Measurements from ENCODE around the gene BMP6.

DNA sequence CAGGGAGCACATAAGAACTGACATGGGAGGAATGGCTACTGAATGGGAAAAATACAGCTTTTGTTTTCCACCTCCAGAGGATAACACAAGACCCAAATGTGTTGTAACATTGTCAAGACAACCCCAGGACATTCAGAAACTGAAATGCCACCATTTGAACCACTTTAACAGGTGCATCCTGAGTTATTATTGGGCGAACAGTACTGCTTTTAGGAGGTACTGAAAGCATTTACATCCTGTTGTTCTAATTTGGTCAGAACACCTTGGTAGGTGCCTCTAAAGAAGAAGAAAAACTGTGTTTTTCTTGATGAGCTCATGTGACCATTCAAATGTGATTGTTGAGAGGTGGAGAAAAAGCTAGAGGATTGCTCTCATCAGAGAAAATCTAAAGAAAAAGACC is 191.1 kb downstream of the BMP6 start:
- TF ChIP-seq EZH2 (optimal IDR thresholded peaks at IDR 0.05; ENCODE audit: low read depth, low read length) = no peak
- TF ChIP-seq, protein P1, sequence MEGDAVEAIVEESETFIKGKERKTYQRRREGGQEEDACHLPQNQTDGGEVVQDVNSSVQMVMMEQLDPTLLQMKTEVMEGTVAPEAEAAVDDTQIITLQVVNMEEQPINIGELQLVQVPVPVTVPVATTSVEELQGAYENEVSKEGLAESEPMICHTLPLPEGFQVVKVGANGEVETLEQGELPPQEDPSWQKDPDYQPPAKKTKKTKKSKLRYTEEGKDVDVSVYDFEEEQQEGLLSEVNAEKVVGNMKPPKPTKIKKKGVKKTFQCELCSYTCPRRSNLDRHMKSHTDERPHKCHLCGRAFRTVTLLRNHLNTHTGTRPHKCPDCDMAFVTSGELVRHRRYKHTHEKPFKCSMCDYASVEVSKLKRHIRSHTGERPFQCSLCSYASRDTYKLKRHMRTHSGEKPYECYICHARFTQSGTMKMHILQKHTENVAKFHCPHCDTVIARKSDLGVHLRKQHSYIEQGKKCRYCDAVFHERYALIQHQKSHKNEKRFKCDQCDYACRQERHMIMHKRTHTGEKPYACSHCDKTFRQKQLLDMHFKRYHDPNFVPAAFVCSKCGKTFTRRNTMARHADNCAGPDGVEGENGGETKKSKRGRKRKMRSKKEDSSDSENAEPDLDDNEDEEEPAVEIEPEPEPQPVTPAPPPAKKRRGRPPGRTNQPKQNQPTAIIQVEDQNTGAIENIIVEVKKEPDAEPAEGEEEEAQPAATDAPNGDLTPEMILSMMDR (IDR thresholded peaks at IDR 0.05; ENCODE audit: low read length) = no peak

All from MM.1S (cell line).